HG02642 (cell line): Measurements from ENCODE around the gene IP6K1.

Experiments
- ATAC-seq: cut with Tn5 transposase; IDR thresholded peaks from one replicate; pipeline ENCODE4 v1.9.1; 2021; ENCODE audit warnings: mild to moderate bottlenecking; ENCODE audit not compliant: unreplicated experiment, poor library complexity

IP6K1 gene

GRCh38 chr3:49715611-49716121 is 70.7 kb downstream of the IP6K1 start:
- ATAC-seq: no peak

- ATAC-seq: no peak
Observed at GRCh38 chr3:49714728-49715550, 71.4 kb downstream of the IP6K1 start.

- ATAC-seq: no peak
Observed at GRCh38 chr3:49713336-49714105, 72.8 kb downstream of the IP6K1 start.

GRCh38 chr3:49712631-49713317 is 73.6 kb downstream of the IP6K1 start:
- ATAC-seq: no peak

GRCh38 chr3:49712166-49712565 is 74.2 kb downstream of the IP6K1 start:
- ATAC-seq: no peak

GRCh38 chr3:49711489-49711888 is 74.9 kb downstream of the IP6K1 start:
- no peak for ATAC-seq

GRCh38 chr3:49709852-49710251 is 76.5 kb downstream of the IP6K1 start:
- ATAC-seq: no peak

GRCh38 chr3:49707113-49707480 is 79.2 kb downstream of the IP6K1 start:
- ATAC-seq: no peak

- ATAC-seq: no peak
Observed at GRCh38 chr3:49706456-49707112, 79.8 kb downstream of the IP6K1 start.

- no peak for ATAC-seq
Observed at GRCh38 chr3:49705390-49705960, 80.9 kb downstream of the IP6K1 start.

- ATAC-seq: no peak
Observed at GRCh38 chr3:49704629-49705028, 81.7 kb downstream of the IP6K1 start.

- no peak for ATAC-seq
Observed at GRCh38 chr3:49703956-49704355, 82.4 kb downstream of the IP6K1 start.

GRCh38 chr3:49703443-49703927 is 82.9 kb downstream of the IP6K1 start:
- peak; percentile 69 for ATAC-seq

GRCh38 chr3:49702672-49703071 is 83.7 kb downstream of the IP6K1 start:
- ATAC-seq: no peak

- ATAC-seq: no peak
Observed at GRCh38 chr3:49701388-49702077, 84.8 kb downstream of the IP6K1 start.

- ATAC-seq: no peak
Observed at GRCh38 chr3:49700453-49701128, 85.8 kb downstream of the IP6K1 start.

- no peak for ATAC-seq
Observed at GRCh38 chr3:49700014-49700413, 86.3 kb downstream of the IP6K1 start.

GRCh38 chr3:49699281-49699979 is 86.9 kb downstream of the IP6K1 start:
- ATAC-seq: no peak
